ENCODE data around the gene ROS1.

The ROS1 gene

GRCh38 chr6:117414770-117415169, 11.0 kb downstream of the ROS1 start:
- no peak for TF ChIP-seq CTCF (IDR thresholded peaks at IDR 0.05; ENCODE audit: low read depth, low read length, missing control alignments)
- no peak for DNase-seq (ENCODE audit: extremely low read depth, low read depth)
- H3K4me3 ChIP-seq (replicated peaks; ENCODE audit: low read depth, low read length) = no peak overlapping the region

GRCh38 chr6:117411474-117411873, 14.3 kb downstream of the ROS1 start:
- no peak overlapping the region for H3K4me3 ChIP-seq (replicated peaks; ENCODE audit: low read depth, low read length)
- TF ChIP-seq CTCF (IDR thresholded peaks at IDR 0.05; ENCODE audit: low read depth, low read length, missing control alignments) = no peak
- DNase-seq (ENCODE audit: extremely low read depth, low read depth) = no peak

GRCh38 chr6:117409863-117410262, 15.9 kb downstream of the ROS1 start:
- DNase-seq (ENCODE audit: extremely low read depth, low read depth) = no peak
- no peak for TF ChIP-seq CTCF (IDR thresholded peaks at IDR 0.05; ENCODE audit: low read depth, low read length, missing control alignments)
- no peak overlapping the region for H3K4me3 ChIP-seq (replicated peaks; ENCODE audit: low read depth, low read length)

- DNase-seq (ENCODE audit: extremely low read depth, low read depth) = no peak
- H3K4me3 ChIP-seq (replicated peaks; ENCODE audit: low read depth, low read length) = no peak overlapping the region
- TF ChIP-seq CTCF (IDR thresholded peaks at IDR 0.05; ENCODE audit: low read depth, low read length, missing control alignments) = no peak
Observed at GRCh38 chr6:117409420-117409819, 16.3 kb downstream of the ROS1 start.

- no peak for DNase-seq (ENCODE audit: extremely low read depth, low read depth)
- TF ChIP-seq CTCF (IDR thresholded peaks at IDR 0.05; ENCODE audit: low read depth, low read length, missing control alignments) = no peak
- no peak overlapping the region for H3K4me3 ChIP-seq (replicated peaks; ENCODE audit: low read depth, low read length)
Observed at GRCh38 chr6:117404548-117404947, 21.2 kb downstream of the ROS1 start.

- no peak overlapping the region for H3K4me3 ChIP-seq (replicated peaks; ENCODE audit: low read depth, low read length)
- TF ChIP-seq CTCF (IDR thresholded peaks at IDR 0.05; ENCODE audit: low read depth, low read length, missing control alignments) = no peak
- DNase-seq (ENCODE audit: extremely low read depth, low read depth) = no peak
Observed at GRCh38 chr6:117401799-117402198, 23.9 kb downstream of the ROS1 start.

- no peak for DNase-seq (ENCODE audit: extremely low read depth, low read depth)
- no peak overlapping the region for H3K4me3 ChIP-seq (replicated peaks; ENCODE audit: low read depth, low read length)
- TF ChIP-seq CTCF (IDR thresholded peaks at IDR 0.05; ENCODE audit: low read depth, low read length, missing control alignments) = no peak
Observed at GRCh38 chr6:117399924-117400323, 25.8 kb downstream of the ROS1 start.

All from HFF-Myc (cell line).